Smooth muscle cell (in vitro differentiated cells): ENCODE data around the gene DMRT3. TPM values are rescaled to one million over a fixed set of nuclear protein-coding genes. Genes with fewer than 3 reads are reported as not detected.

ENCODE experiments used
- DNase-seq: peaks from one replicate; lab custom pipeline; 2025; ENCODE audit not compliant: unreplicated experiment; lab: John Stamatoyannopoulos, UW
- H2AFZ ChIP-seq: fragments of 200-600 bp; sonication (generic); 2 replicates; pipeline ENCODE4 v1.6.0; 2016; ENCODE audit warnings: antibody characterized with exemption, low read depth, mild to moderate bottlenecking
- H3F3A ChIP-seq: fragments of 200-600 bp; sonication (generic); 2 replicates; pipeline ENCODE4 v1.6.0; 2017; ENCODE audit warnings: antibody characterized with exemption, low read depth
- H3K27ac ChIP-seq: fragments of 200-600 bp; sonication (generic); 2 replicates; pipeline ENCODE4 v1.5.1; 2016; ENCODE audit warnings: low read depth, mild to moderate bottlenecking
- H3K27me3 ChIP-seq: fragments of 200-600 bp; sonication (generic); 2 replicates; pipeline ENCODE4 v1.6.1; 2016; ENCODE audit warnings: low read depth, mild to moderate bottlenecking
- H3K36me3 ChIP-seq: fragments of 200-600 bp; sonication (generic); 2 replicates; pipeline ENCODE4 v1.5.1; 2016; ENCODE audit warnings: low read depth
- H3K4me1 ChIP-seq: fragments of 200-600 bp; sonication (generic); 2 replicates; pipeline ENCODE4 v1.5.1; 2016; ENCODE audit warnings: low read depth
- H3K4me2 ChIP-seq: fragments of 200-600 bp; sonication (generic); 2 replicates; pipeline ENCODE4 v1.6.0; 2016; ENCODE audit warnings: mild to moderate bottlenecking
- H3K4me3 ChIP-seq: fragments of 200-600 bp; sonication (generic); 2 replicates; pipeline ENCODE4 v1.5.1; 2016; ENCODE audit warnings: mild to moderate bottlenecking
- H3K79me2 ChIP-seq: fragments of 200-600 bp; sonication (generic); 2 replicates; pipeline ENCODE4 v1.6.0; 2016; ENCODE audit warnings: low read depth, mild to moderate bottlenecking
- H3K9ac ChIP-seq: fragments of 200-600 bp; sonication (generic); 2 replicates; pipeline ENCODE4 v1.6.0; 2016; ENCODE audit warnings: low read depth
- H3K9me3 ChIP-seq: fragments of 200-600 bp; sonication (generic); replicated peaks from 2 replicates; pipeline ENCODE4 v1.5.1; 2016; ENCODE audit warnings: low read depth
- H4K20me1 ChIP-seq: fragments of 200-600 bp; sonication (generic); 2 replicates; pipeline ENCODE4 v1.6.0; 2016; ENCODE audit warnings: low read depth
- CTCF ChIP-seq: fragments of 200-600 bp; sonication (generic); IDR thresholded peaks from 2 replicates; pipeline ENCODE4 v1.5.1; 2017; ENCODE audit warnings: borderline replicate concordance, mild to moderate bottlenecking, antibody characterized with exemption; ENCODE audit not compliant: insufficient read depth, poor library complexity, severe bottlenecking
- WGBS: methylation state at CpG from one replicate; pipeline ENCODE4 v1.1.7; 2016; ENCODE audit warnings: low lambda C conversion rate; 5-methylcytosine and 5-hydroxymethylcytosine counted together
- polyA plus RNA-seq: library from polyadenylated mRNA; unstranded; fragments of >200 nt; fragmentation: Nextera tagmentation; extraction: Ambion mirVana; gene quantifications from 2 replicates; pipeline ENCODE4 v1.2.1, GENCODE V29; 2016
- total RNA-seq: library from RNA; depleted of rRNA; stranded (reverse); fragments of >200 nt; gene quantifications from 2 replicates; pipeline ENCODE4 v1.2.3, GENCODE V29; 2014

The DMRT3 gene
- total and polyA plus RNA-seq, 2 experiments from 2014 or later: not detected

- 9% methylated on average over 24 of the region's 24 CpGs for WGBS
Measured at GRCh38 chr9:974996-975739, 1.3 kb upstream of the DMRT3 start.

GRCh38 chr9:975740-976257, 656 bp upstream of the DMRT3 start:
- Histone ChIP-seq H3K27me3 (peaks cover 100% of the 10 kb centered on the region), H3K9me3 (no peaks in the 10 kb centered on the region), H3K4me1 (peaks cover 50% of the 10 kb centered on the region), H2AFZ (no peak overlapping the region), H3K27ac (no peak overlapping the region), H3K36me3 (no peaks in the 10 kb centered on the region), H3K4me2 (peak overlapping the region; percentile 51), H3K79me2 (no peaks in the 10 kb centered on the region), H4K20me1 (no peaks in the 10 kb centered on the region), H3K4me3 (no peak overlapping the region), H3K9ac (no peak overlapping the region), H3F3A (no peaks in the 10 kb centered on the region)
- WGBS: 7% methylated on average over 23 of the region's 23 CpGs
- DNase-seq: no peak
- no peak for TF ChIP-seq CTCF

More at GRCh38 chr9:974996-975739, 1.3 kb upstream of the DMRT3 start:
- Histone ChIP-seq H3K9me3 (no peaks in the 10 kb centered on the region), H3K27ac (no peak overlapping the region), H3K36me3 (no peaks in the 10 kb centered on the region), H3K79me2 (no peaks in the 10 kb centered on the region), H2AFZ (no peak overlapping the region), H3F3A (no peaks in the 10 kb centered on the region), H3K27me3 (peaks cover 100% of the 10 kb centered on the region), H3K4me1 (peaks cover 56% of the 10 kb centered on the region), H4K20me1 (no peaks in the 10 kb centered on the region), H3K4me3 (no peak overlapping the region), H3K4me2 (no peak overlapping the region), H3K9ac (no peak overlapping the region)
- no peak for TF ChIP-seq CTCF
- no peak for DNase-seq

- H3K4me1 ChIP-seq: peaks cover 38% of the 10 kb centered on the region
- TF ChIP-seq CTCF: no peak
- no peaks in the 10 kb centered on the region for H4K20me1 ChIP-seq
- WGBS: 5% methylated on average over 75 of the region's 92 CpGs
- H3K4me3 ChIP-seq: no peak overlapping the region
- no peak overlapping the region for H3K27ac ChIP-seq
- peaks cover 100% of the 10 kb centered on the region for H3K27me3 ChIP-seq
- no peaks in the 10 kb centered on the region for H3F3A ChIP-seq
- no peaks in the 10 kb centered on the region for H3K79me2 ChIP-seq
- DNase-seq: no peak
- H3K9ac ChIP-seq: no peak overlapping the region
- H3K4me2 ChIP-seq: peak overlapping the region; percentile 51
- no peak overlapping the region for H2AFZ ChIP-seq
- no peaks in the 10 kb centered on the region for H3K9me3 ChIP-seq
- H3K36me3 ChIP-seq: no peaks in the 10 kb centered on the region
Measured at GRCh38 chr9:976943-977837, 735 bp downstream of the DMRT3 start.
